Left ventricle myocardium superior (tissue), 1 donor: ENCODE data around the gene TRIM42. TPM values are rescaled to one million over a fixed set of nuclear protein-coding genes. Genes with fewer than 3 reads are reported as not detected.
A peak's percentile ranks its signal among the peaks of the same experiment; 100 is the strongest.

Source experiments
- ATAC-seq: fragments of 200-7000 bp; cut with Tn5 transposase; one replicate; pipeline ENCODE4 v1.9.1; 2020; ENCODE audit warnings: mild to moderate bottlenecking, moderate library complexity
- DNase-seq: peaks from one replicate; pipeline ENCODE4 v3.0.0-alpha.2; 2020
- intact Hi-C: fragments of 100-400 bp; cut with micrococcal nuclease; formaldehyde crosslinking; loops from one replicate; pipeline ENCODE4 v1.11.0; 2022
- long read RNA-seq: library from polyadenylated mRNA; unstranded; transcript quantifications from one replicate; pipeline ENCODE4 v2.0.0, GENCODE V29; 2021
- total RNA-seq: library from RNA; stranded (reverse); fragmentation: NEBNext Ultra II Directional; extraction: Animal tissue kit (Norgen Biotek cat#: 25700); gene quantifications from one replicate; pipeline ENCODE4 v1.2.1, GENCODE V29; 2021
- donor health status: DM: no; HTN: yes; CAD: no; lungs with severe emphysema.

The TRIM42 gene
- total RNA-seq: not detected
- long read RNA-seq: 0 reads

- no peak for ATAC-seq
- intact Hi-C loops: no loop called here
Measured at GRCh38 chr3:140677764-140678163, at the start of gene TRIM42. Gene TRIM42 (plus strand): TSS chr3:140678064. CDS start chr3:140678230, 166 bp downstream.

GRCh38 chr3:140628606-140629005 is 49.3 kb upstream of the TRIM42 start:
- intact Hi-C loops: no loop called here
- ATAC-seq (no peak), DNase-seq (no peak)

More at GRCh38 chr3:140677764-140678163, at the start of gene TRIM42:
- no peak for DNase-seq

GRCh38 chr3:140629357-140630137 is 48.3 kb upstream of the TRIM42 start:
- DNase-seq (no peak), ATAC-seq (no peak)
- intact Hi-C loops: no loop called here

- ATAC-seq (no peak), DNase-seq (no peak)
- intact Hi-C loops: no loop called here
Measured at GRCh38 chr3:140630366-140630765, 47.5 kb upstream of the TRIM42 start.

- no peak for ATAC-seq
- intact Hi-C loops: no loop called here
Measured at GRCh38 chr3:140630866-140631265, 47.0 kb upstream of the TRIM42 start.

GRCh38 chr3:140635276-140635675 is 42.6 kb upstream of the TRIM42 start:
- DNase-seq (no peak), ATAC-seq (no peak)
- intact Hi-C loops: no loop called here

More at GRCh38 chr3:140630866-140631265, 47.0 kb upstream of the TRIM42 start:
- no peak for DNase-seq

GRCh38 chr3:140636406-140637138 is 41.3 kb upstream of the TRIM42 start:
- intact Hi-C loops: no loop called here
- DNase-seq: peak; percentile 35
- ATAC-seq: peak; percentile 61

GRCh38 chr3:140651287-140651686 is 26.6 kb upstream of the TRIM42 start:
- DNase-seq: no peak

GRCh38 chr3:140655678-140656077 is 22.2 kb upstream of the TRIM42 start:
- intact Hi-C loops: no loop called here
- no peak for ATAC-seq
- DNase-seq: no peak

More at GRCh38 chr3:140651287-140651686, 26.6 kb upstream of the TRIM42 start:
- intact Hi-C loops: no loop called here
- no peak for ATAC-seq

GRCh38 chr3:140664111-140664510 is 13.8 kb upstream of the TRIM42 start:
- DNase-seq (no peak), ATAC-seq (no peak)
- intact Hi-C loops: no loop called here

GRCh38 chr3:140682586-140682985 is 4.7 kb downstream of the TRIM42 start:
- ATAC-seq: no peak
- intact Hi-C loops: no loop called here
- DNase-seq: no peak

GRCh38 chr3:140686128-140686527 is 8.3 kb downstream of the TRIM42 start:
- DNase-seq (no peak), ATAC-seq (no peak)
- intact Hi-C loops: no loop called here

GRCh38 chr3:140686948-140687347 is 9.1 kb downstream of the TRIM42 start:
- intact Hi-C loops: no loop called here
- DNase-seq: no peak
- ATAC-seq: no peak

GRCh38 chr3:140695361-140696061 is 17.6 kb downstream of the TRIM42 start:
- no peak for DNase-seq
- intact Hi-C loops: no loop called here
- no peak for ATAC-seq

- intact Hi-C loops: no loop called here
- ATAC-seq: no peak
- no peak for DNase-seq
Measured at GRCh38 chr3:140699516-140700231, 21.8 kb downstream of the TRIM42 start.

GRCh38 chr3:140702281-140702680 is 24.4 kb downstream of the TRIM42 start:
- DNase-seq (no peak), ATAC-seq (no peak)
- intact Hi-C loops: no loop called here

GRCh38 chr3:140703496-140703895 is 25.6 kb downstream of the TRIM42 start:
- intact Hi-C loops: no loop called here
- no peak for ATAC-seq
- no peak for DNase-seq

GRCh38 chr3:140704733-140705132 is 26.9 kb downstream of the TRIM42 start:
- intact Hi-C loops: no loop called here
- ATAC-seq (no peak), DNase-seq (no peak)

- intact Hi-C loops: no loop called here
- DNase-seq: no peak
- ATAC-seq: no peak
Measured at GRCh38 chr3:140705954-140706353, 28.1 kb downstream of the TRIM42 start.
